GM12875 (cell line): ENCODE measurements around the gene LARP7.

Experiments
- H3K4me3 ChIP-seq: one replicate; pipeline ENCODE4 v1.5.1; 2011; ENCODE audit warnings: low read depth, low read length, control low read depth
- TF ChIP-seq, protein P1 (sequence below): IDR thresholded peaks from 2 replicates; pipeline ENCODE4 v1.5.1; 2011; ENCODE audit warnings: low read depth, mild to moderate bottlenecking, control low read depth, inconsistent platforms, low read length, moderate library complexity, borderline replicate concordance; ENCODE audit not compliant: insufficient read depth

The LARP7 gene

GRCh38 chr4:112645541-112646329 lies 8.8 kb downstream of the LARP7 start:
- TF ChIP-seq, protein P1, sequence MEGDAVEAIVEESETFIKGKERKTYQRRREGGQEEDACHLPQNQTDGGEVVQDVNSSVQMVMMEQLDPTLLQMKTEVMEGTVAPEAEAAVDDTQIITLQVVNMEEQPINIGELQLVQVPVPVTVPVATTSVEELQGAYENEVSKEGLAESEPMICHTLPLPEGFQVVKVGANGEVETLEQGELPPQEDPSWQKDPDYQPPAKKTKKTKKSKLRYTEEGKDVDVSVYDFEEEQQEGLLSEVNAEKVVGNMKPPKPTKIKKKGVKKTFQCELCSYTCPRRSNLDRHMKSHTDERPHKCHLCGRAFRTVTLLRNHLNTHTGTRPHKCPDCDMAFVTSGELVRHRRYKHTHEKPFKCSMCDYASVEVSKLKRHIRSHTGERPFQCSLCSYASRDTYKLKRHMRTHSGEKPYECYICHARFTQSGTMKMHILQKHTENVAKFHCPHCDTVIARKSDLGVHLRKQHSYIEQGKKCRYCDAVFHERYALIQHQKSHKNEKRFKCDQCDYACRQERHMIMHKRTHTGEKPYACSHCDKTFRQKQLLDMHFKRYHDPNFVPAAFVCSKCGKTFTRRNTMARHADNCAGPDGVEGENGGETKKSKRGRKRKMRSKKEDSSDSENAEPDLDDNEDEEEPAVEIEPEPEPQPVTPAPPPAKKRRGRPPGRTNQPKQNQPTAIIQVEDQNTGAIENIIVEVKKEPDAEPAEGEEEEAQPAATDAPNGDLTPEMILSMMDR, result no peak
- H3K4me3 ChIP-seq, result no peak overlapping the region

DNA sequence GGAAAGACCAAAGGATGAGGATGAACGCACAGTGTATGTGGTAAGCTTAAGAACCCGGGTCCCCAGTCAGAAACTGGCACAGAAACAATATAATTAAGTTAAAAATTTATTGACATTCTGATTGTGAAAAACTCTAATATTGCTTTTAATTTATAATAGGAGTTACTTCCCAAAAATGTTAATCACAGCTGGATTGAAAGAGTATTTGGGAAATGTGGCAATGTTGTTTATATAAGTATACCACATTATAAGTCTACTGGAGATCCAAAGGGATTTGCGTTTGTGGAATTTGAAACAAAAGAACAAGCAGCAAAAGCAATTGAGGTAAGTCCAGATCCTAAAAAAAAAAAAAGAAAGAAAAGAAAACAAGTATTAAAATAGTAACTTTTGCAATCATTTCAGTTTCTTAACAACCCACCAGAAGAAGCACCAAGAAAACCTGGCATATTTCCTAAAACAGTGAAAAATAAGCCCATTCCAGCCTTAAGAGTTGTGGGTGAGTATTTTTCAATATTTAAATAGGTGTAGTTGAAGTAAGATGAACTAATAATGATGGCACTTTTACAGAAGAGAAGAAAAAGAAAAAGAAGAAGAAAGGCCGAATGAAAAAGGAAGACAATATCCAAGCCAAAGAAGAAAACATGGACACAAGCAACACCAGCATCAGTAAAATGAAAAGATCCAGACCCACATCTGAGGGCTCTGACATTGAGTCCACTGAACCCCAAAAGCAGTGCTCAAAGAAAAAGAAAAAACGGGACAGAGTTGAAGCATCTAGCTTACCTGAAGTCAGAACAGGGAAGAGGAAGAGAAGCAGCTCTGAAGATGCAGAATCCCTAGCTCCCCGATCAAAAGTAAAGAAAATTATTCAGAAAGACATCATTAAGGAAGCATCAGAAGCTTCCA lies 9.9 kb downstream of the LARP7 start:
- H3K4me3 ChIP-seq, result no peak overlapping the region
- TF ChIP-seq, protein P1, result no peak

- TF ChIP-seq, protein P1, result no peak
- H3K4me3 ChIP-seq, result no peak overlapping the region
These were observed 10.8 kb downstream of the LARP7 start for GRCh38 chr4:112647785-112648184.

DNA sequence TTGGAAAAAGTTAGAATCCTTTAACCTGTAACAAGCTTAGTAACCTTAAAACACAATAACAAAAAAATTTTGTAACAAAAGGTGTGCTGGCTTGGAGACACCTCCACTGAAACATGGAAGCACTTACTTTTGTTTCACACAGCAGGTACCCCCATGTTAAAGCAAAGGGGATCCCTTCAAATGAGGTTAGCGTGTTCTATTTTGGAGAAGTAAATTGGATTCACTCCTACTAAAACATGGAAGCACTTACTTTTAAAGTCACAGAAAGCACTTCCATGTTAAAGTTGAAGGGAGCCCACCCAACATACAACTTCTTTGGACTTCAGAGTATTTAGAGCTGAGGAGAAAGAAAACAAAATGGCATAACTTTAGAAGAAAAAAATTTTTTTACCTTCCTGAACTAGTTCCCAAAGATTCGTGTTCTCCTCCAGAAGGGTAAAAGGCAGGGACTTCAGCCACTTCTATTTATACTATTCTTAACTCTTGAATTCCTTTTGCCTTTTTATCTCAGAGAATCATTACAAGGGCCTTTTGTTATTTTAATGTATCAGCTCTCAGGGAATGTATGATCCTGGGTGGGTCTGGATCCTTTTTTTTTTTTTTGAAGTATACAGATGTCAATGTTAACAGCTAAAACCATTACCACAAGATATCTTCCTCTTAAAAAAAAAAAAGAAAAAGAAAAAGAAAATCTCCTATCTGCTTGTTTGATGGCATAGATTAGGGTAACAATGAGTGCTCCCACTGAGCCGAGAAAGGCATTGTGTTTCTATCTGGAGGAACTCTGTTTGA lies 11.5 kb downstream of the LARP7 start:
- H3K4me3 ChIP-seq, result no peak overlapping the region
- TF ChIP-seq, protein P1, result no peak

DNA sequence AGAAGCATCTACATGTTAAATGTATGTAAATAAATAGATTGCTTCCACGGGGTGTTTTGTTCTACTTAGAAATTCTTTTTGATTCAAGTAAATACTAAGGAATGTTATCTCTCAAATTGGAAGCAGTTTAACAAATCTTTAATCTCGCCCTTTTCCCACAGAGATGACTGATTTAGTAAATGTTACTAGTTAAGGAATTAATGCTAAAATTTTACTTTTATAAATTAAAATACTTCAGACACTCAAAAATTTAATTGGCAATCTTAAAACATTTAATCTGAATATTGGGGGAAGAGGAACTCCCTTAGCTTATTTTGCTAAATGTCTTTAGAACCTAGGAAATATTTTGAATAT lies 12.1 kb downstream of the LARP7 start:
- H3K4me3 ChIP-seq, result no peak overlapping the region
- TF ChIP-seq, protein P1, result no peak

DNA sequence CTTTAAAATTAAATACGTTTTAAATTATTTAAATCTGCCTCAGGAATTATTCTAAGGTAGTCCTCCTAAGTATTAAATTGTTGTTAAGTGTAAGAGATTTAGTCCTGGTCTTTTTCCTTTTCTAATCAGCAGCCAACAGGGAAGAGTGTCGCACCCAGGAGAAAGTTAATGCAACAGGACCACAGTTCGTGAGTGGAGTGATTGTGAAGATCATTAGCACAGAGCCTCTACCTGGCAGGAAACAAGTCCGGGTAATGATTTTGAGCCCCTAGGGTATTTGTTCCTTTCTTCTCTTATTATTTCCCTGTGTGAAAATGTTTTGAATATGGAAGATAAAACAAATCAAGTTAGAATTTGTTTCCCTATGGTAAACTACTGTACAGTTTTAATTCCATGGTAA lies 13.4 kb downstream of the LARP7 start:
- TF ChIP-seq, protein P1, result no peak

More for the DNA sequence above, 13.4 kb downstream of the LARP7 start:
- H3K4me3 ChIP-seq, result no peak overlapping the region
